Measurements from ENCODE around the gene DNAH14.
"Not testable (repeated sequence)": the region's sequence is repeated elsewhere in the genome, so short reads cannot be mapped to it uniquely, and the experiment has no call there.

DNAH14 gene

GRCh38 chr1:225137976-225138375 is 208.5 kb downstream of the DNAH14 start:
- no peak overlapping the region for H3K27ac ChIP-seq (ENCODE audit: insufficient read depth, low read depth, low read length, poor library complexity, severe bottlenecking)
- no peak overlapping the region for H3K4me3 ChIP-seq (ENCODE audit: insufficient read depth, low read depth, low read length)
- no peaks in the 10 kb centered on the region for H3K36me3 ChIP-seq (ENCODE audit: control insufficient read depth, insufficient read depth, low read length)
- H3K4me1 ChIP-seq (ENCODE audit: control insufficient read depth, insufficient read depth, low read length): no peaks in the 10 kb centered on the region
- 87 to 90% methylated on average over 3 of the region's 3 CpGs for WGBS, 2 experiments
- H3K27me3 ChIP-seq (ENCODE audit: control insufficient read depth, insufficient read depth, low read length, poor library complexity, severe bottlenecking): no peaks in the 10 kb centered on the region
- no peaks in the 10 kb centered on the region for H3K9me3 ChIP-seq (ENCODE audit: control insufficient read depth, low read length)

GRCh38 chr1:225143001-225143400 is 213.5 kb downstream of the DNAH14 start:
- Histone ChIP-seq H3K36me3 (ENCODE audit: control insufficient read depth, insufficient read depth, low read length) (no peaks in the 10 kb centered on the region), H3K27me3 (ENCODE audit: control insufficient read depth, insufficient read depth, low read length, poor library complexity, severe bottlenecking) (no peaks in the 10 kb centered on the region), H3K27ac (ENCODE audit: insufficient read depth, low read depth, low read length, poor library complexity, severe bottlenecking) (no peak overlapping the region), H3K4me3 (ENCODE audit: insufficient read depth, low read depth, low read length) (no peak overlapping the region), H3K9me3 (ENCODE audit: control insufficient read depth, low read length) (no peaks in the 10 kb centered on the region), H3K4me1 (ENCODE audit: control insufficient read depth, insufficient read depth, low read length) (no peaks in the 10 kb centered on the region)

GRCh38 chr1:225146478-225146877 is 217.0 kb downstream of the DNAH14 start:
- H3K36me3 ChIP-seq (ENCODE audit: control insufficient read depth, insufficient read depth, low read length): no peaks in the 10 kb centered on the region
- no peaks in the 10 kb centered on the region for H3K9me3 ChIP-seq (ENCODE audit: control insufficient read depth, low read length)
- 88 to 91% methylated on average over 5 of the region's 5 CpGs for WGBS, 2 experiments
- H3K27ac ChIP-seq (ENCODE audit: insufficient read depth, low read depth, low read length, poor library complexity, severe bottlenecking): no peak overlapping the region
- H3K4me3 ChIP-seq (ENCODE audit: insufficient read depth, low read depth, low read length): no peak overlapping the region
- no peaks in the 10 kb centered on the region for H3K4me1 ChIP-seq (ENCODE audit: control insufficient read depth, insufficient read depth, low read length)
- H3K27me3 ChIP-seq (ENCODE audit: control insufficient read depth, insufficient read depth, low read length, poor library complexity, severe bottlenecking): no peaks in the 10 kb centered on the region

- H3K27me3 ChIP-seq (ENCODE audit: control insufficient read depth, insufficient read depth, low read length, poor library complexity, severe bottlenecking); H3K36me3 ChIP-seq (ENCODE audit: control insufficient read depth, insufficient read depth, low read length); H3K27ac ChIP-seq (ENCODE audit: insufficient read depth, low read depth, low read length, poor library complexity, severe bottlenecking); H3K4me3 ChIP-seq (ENCODE audit: insufficient read depth, low read depth, low read length); H3K9me3 ChIP-seq (ENCODE audit: control insufficient read depth, low read length); H3K4me1 ChIP-seq (ENCODE audit: control insufficient read depth, insufficient read depth, low read length): not testable (repeated sequence)
Measured at GRCh38 chr1:225147791-225148190, 218.3 kb downstream of the DNAH14 start.

GRCh38 chr1:225152061-225152460 is 222.6 kb downstream of the DNAH14 start:
- Histone ChIP-seq H3K27me3 (ENCODE audit: control insufficient read depth, insufficient read depth, low read length, poor library complexity, severe bottlenecking) (no peaks in the 10 kb centered on the region), H3K4me1 (ENCODE audit: control insufficient read depth, insufficient read depth, low read length) (no peaks in the 10 kb centered on the region), H3K36me3 (ENCODE audit: control insufficient read depth, insufficient read depth, low read length) (no peaks in the 10 kb centered on the region), H3K27ac (ENCODE audit: insufficient read depth, low read depth, low read length, poor library complexity, severe bottlenecking) (no peak overlapping the region), H3K9me3 (ENCODE audit: control insufficient read depth, low read length) (no peaks in the 10 kb centered on the region), H3K4me3 (ENCODE audit: insufficient read depth, low read depth, low read length) (no peak overlapping the region)

DNA sequence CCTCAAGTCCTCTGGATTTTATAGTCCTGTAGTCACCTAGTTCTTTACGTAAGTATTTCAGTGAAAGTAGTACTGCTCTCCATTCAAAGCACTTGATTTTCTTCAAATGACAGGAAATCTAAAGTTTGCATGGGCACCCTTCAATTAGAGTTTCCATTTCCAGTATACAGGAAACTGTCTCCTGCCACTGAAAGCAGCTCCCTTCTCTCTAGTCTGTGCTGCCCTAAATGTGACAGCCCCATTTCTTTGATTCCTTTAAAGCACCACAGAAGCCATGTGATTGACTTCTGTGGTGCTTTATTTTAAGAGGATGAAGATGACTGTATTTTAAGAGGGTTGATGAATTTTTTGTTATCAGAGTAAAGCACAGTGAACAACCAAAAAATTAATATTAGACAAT is 226.1 kb downstream of the DNAH14 start:
- H3K27me3 ChIP-seq (ENCODE audit: control insufficient read depth, insufficient read depth, low read length, poor library complexity, severe bottlenecking): no peaks in the 10 kb centered on the region
- no peak overlapping the region for H3K27ac ChIP-seq (ENCODE audit: insufficient read depth, low read depth, low read length, poor library complexity, severe bottlenecking)
- H3K4me1 ChIP-seq (ENCODE audit: control insufficient read depth, insufficient read depth, low read length): no peaks in the 10 kb centered on the region
- H3K4me3 ChIP-seq (ENCODE audit: insufficient read depth, low read depth, low read length): no peak overlapping the region
- H3K36me3 ChIP-seq (ENCODE audit: control insufficient read depth, insufficient read depth, low read length): no peaks in the 10 kb centered on the region
- no peaks in the 10 kb centered on the region for H3K9me3 ChIP-seq (ENCODE audit: control insufficient read depth, low read length)
- 100% methylated on average over 1 of the region's 1 CpG for WGBS, 2 experiments

- no peak overlapping the region for H3K4me3 ChIP-seq (ENCODE audit: insufficient read depth, low read depth, low read length)
- H3K27ac ChIP-seq (ENCODE audit: insufficient read depth, low read depth, low read length, poor library complexity, severe bottlenecking): no peak overlapping the region
- 95 to 96% methylated on average over 3 of the region's 3 CpGs for WGBS, 2 experiments
- no peaks in the 10 kb centered on the region for H3K27me3 ChIP-seq (ENCODE audit: control insufficient read depth, insufficient read depth, low read length, poor library complexity, severe bottlenecking)
- no peaks in the 10 kb centered on the region for H3K4me1 ChIP-seq (ENCODE audit: control insufficient read depth, insufficient read depth, low read length)
- no peaks in the 10 kb centered on the region for H3K9me3 ChIP-seq (ENCODE audit: control insufficient read depth, low read length)
- H3K36me3 ChIP-seq (ENCODE audit: control insufficient read depth, insufficient read depth, low read length): no peaks in the 10 kb centered on the region
Measured at GRCh38 chr1:225156254-225156653, 226.8 kb downstream of the DNAH14 start.

DNA sequence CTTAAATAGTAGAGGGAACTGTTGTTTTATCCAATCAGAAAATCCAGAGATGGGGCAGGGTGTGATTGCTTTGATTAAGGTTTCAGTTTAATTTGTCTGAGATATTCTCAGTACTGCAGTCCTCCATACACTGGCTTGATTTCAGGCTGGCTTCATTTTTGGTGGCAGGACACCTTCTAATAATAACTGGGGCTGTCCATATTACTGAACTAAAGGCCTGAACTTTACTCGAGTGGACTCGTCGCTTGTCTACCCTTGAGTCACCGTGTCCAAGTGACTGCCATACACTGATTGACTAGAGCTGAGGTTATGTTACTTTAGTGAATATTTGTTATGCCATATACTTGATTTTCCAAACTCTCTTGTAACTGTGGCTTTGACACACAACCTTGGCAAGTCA is 228.8 kb downstream of the DNAH14 start:
- H3K36me3 ChIP-seq (ENCODE audit: control insufficient read depth, insufficient read depth, low read length): no peaks in the 10 kb centered on the region
- H3K27ac ChIP-seq (ENCODE audit: insufficient read depth, low read depth, low read length, poor library complexity, severe bottlenecking): no peak overlapping the region
- H3K9me3 ChIP-seq (ENCODE audit: control insufficient read depth, low read length): no peaks in the 10 kb centered on the region
- WGBS, 2 experiments: 91 to 95% methylated on average over 4 of the region's 4 CpGs
- H3K4me3 ChIP-seq (ENCODE audit: insufficient read depth, low read depth, low read length): no peak overlapping the region
- no peaks in the 10 kb centered on the region for H3K4me1 ChIP-seq (ENCODE audit: control insufficient read depth, insufficient read depth, low read length)
- H3K27me3 ChIP-seq (ENCODE audit: control insufficient read depth, insufficient read depth, low read length, poor library complexity, severe bottlenecking): no peaks in the 10 kb centered on the region

DNA sequence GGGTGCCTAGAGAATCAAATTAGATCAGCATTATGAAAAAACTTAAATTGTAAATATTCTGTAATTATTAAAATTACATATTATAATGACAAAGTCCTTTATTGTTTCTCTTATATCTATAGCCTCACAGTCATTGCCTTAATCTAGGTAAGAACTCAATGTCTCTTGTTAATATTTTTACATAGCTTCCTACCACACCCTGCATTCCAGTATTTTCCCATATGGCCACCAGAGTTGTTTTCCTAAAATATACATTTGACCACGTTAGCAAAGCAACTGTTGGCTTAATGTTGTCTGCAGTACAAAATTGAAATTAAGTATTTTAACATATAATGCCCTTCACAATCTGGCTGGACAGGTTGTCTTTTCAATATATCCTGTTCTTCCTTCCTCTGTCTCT is 230.3 kb downstream of the DNAH14 start:
- Histone ChIP-seq H3K36me3 (ENCODE audit: control insufficient read depth, insufficient read depth, low read length) (no peaks in the 10 kb centered on the region), H3K4me1 (ENCODE audit: control insufficient read depth, insufficient read depth, low read length) (no peaks in the 10 kb centered on the region), H3K27ac (ENCODE audit: insufficient read depth, low read depth, low read length, poor library complexity, severe bottlenecking) (no peak overlapping the region), H3K9me3 (ENCODE audit: control insufficient read depth, low read length) (no peaks in the 10 kb centered on the region), H3K27me3 (ENCODE audit: control insufficient read depth, insufficient read depth, low read length, poor library complexity, severe bottlenecking) (no peaks in the 10 kb centered on the region), H3K4me3 (ENCODE audit: insufficient read depth, low read depth, low read length) (no peak overlapping the region)
- no CpG with 5 or more reads among the region's 1 CpG for WGBS, 2 experiments

DNA sequence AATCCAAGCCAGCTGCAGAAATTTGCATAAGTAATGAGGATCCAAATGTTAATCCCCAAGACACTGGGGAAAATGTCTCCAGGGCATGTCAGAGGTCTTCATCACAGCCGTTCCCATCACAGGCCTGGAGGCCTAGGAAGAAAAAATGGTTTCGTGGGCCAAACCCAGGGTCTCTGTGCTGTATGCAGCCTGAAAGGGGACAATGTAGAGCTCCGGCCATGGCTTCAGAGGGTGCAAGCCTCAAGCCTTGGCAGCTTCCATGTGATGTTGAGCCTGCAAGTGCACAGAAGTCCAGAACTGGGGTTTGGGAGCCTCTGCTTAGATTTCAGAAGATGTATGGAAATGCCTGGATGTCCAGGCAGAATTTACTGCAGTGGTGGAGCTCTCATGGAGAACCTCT is 247.9 kb downstream of the DNAH14 start:
- H3K4me3 ChIP-seq (ENCODE audit: insufficient read depth, low read depth, low read length); H3K9me3 ChIP-seq (ENCODE audit: control insufficient read depth, low read length): not testable (repeated sequence)
- WGBS, 2 experiments: 93 to 96% methylated on average over 3 of the region's 3 CpGs

DNA sequence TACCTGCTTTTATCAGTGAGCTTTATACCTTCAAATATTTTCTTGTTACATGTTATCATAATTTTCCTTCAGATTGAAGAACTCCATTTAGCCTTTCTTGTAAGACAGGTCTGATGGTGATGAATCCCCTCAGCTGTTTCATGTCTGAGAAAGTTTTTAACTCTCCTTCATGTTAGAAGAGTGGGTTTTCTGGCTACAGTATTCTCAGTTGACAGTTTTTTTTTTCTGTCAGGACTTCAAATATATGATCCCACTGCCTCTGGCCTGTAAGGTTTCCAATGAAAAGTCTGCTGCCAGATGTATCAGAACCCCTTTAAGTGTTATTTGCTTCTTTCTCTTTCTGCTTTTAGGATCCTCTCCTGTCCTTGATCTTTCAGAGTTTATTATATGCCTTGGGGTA is 250.2 kb downstream of the DNAH14 start:
- H3K4me1 ChIP-seq (ENCODE audit: control insufficient read depth, insufficient read depth, low read length): no peaks in the 10 kb centered on the region
- no peaks in the 10 kb centered on the region for H3K36me3 ChIP-seq (ENCODE audit: control insufficient read depth, insufficient read depth, low read length)
- no peaks in the 10 kb centered on the region for H3K27me3 ChIP-seq (ENCODE audit: control insufficient read depth, insufficient read depth, low read length, poor library complexity, severe bottlenecking)
- H3K27ac ChIP-seq (ENCODE audit: insufficient read depth, low read depth, low read length, poor library complexity, severe bottlenecking): no peak overlapping the region
- H3K4me3 ChIP-seq (ENCODE audit: insufficient read depth, low read depth, low read length): no peak overlapping the region
- no peaks in the 10 kb centered on the region for H3K9me3 ChIP-seq (ENCODE audit: control insufficient read depth, low read length)

More for the DNA sequence above, 247.9 kb downstream of the DNAH14 start:
- not testable (repeated sequence) for H3K36me3 ChIP-seq (ENCODE audit: control insufficient read depth, insufficient read depth, low read length); H3K27ac ChIP-seq (ENCODE audit: insufficient read depth, low read depth, low read length, poor library complexity, severe bottlenecking); H3K27me3 ChIP-seq (ENCODE audit: control insufficient read depth, insufficient read depth, low read length, poor library complexity, severe bottlenecking); H3K4me1 ChIP-seq (ENCODE audit: control insufficient read depth, insufficient read depth, low read length)
